ENCODE data around the gene GNAZ. TPM values are rescaled to one million over a fixed set of nuclear protein-coding genes. Genes with fewer than 3 reads are reported as not detected.

GNAZ gene
- total RNA-seq, 1 experiment from 2014 or later = 11.1 TPM

DNA sequence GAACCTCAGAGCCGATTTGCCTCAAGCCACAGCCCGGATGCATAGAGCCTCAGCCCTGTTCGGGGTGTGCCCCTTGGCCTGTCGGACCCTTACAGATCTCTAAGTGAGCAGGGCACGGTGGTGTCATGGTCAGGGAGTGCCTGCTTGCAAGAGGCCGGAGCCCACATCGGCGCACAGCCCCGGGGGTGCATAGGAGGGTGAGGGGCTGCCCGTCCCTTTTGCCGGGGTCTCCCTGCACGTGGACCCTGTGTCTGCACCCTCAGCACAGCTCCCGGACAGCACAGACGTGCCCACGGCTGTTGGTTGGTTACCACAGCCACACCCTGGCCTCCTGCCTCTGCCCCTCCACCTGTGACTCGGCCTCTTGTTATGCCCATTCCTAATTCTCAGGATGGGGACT is 81.5 kb downstream of the GNAZ start:
- no peak overlapping the region for H3K4me3 ChIP-seq (replicated peaks in 1 of 2; ENCODE audit: low read depth in 1 of 2, low read length in 2 of 2)
- ChIA-PET POLR2A (no interaction called here), CTCF (no interaction called here), RAD21 (ENCODE audit: low non-redundant PET in 1 of 2, low total read pairs in 2 of 2, uncharacterized antibody in 2 of 2, unreplicated experiment in 2 of 2) (no interaction called here)
- no peak overlapping the region for H2AFZ ChIP-seq (ENCODE audit: low read depth, low read length, poor library complexity, severe bottlenecking)
- DNase-seq (ENCODE audit: low read depth, low spot score) = no peak
- no peak for TF ChIP-seq SRF (IDR thresholded peaks at IDR 0.05; ENCODE audit: low read depth)
- TF ChIP-seq YY1 (IDR thresholded peaks at IDR 0.05; ENCODE audit: extremely low read depth, insufficient replicate concordance, low read depth, low read length) = no peak
- TF ChIP-seq, protein P1, sequence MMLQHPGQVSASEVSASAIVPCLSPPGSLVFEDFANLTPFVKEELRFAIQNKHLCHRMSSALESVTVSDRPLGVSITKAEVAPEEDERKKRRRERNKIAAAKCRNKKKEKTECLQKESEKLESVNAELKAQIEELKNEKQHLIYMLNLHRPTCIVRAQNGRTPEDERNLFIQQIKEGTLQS (IDR thresholded peaks at IDR 0.05) = no peak
- TF ChIP-seq JUND (IDR thresholded peaks at IDR 0.05) = no peak
- TF ChIP-seq EZH2phosphoT487 (IDR thresholded peaks at IDR 0.05; ENCODE audit: borderline replicate concordance) = no peak
- TF ChIP-seq SIN3A (IDR thresholded peaks at IDR 0.05; ENCODE audit: low read depth) = no peak
- no peak for TF ChIP-seq CBX3 (IDR thresholded peaks at IDR 0.05; ENCODE audit: low read depth)
- no peak for TF ChIP-seq EZH2 (IDR thresholded peaks at IDR 0.05)
- no peak for TF ChIP-seq POLR2AphosphoS5 (IDR thresholded peaks at IDR 0.05; ENCODE audit: low read depth, low read length)
- TF ChIP-seq SP1 (IDR thresholded peaks at IDR 0.05; ENCODE audit: low read depth) = no peak
- no peak for TF ChIP-seq EGR1 (IDR thresholded peaks at IDR 0.05; ENCODE audit: low read depth)
- no peak for TF ChIP-seq POLR2A (IDR thresholded peaks at IDR 0.05; ENCODE audit: borderline replicate concordance, extremely low read depth, insufficient read depth, insufficient read length)
- no peaks in the 10 kb centered on the region for H4K20me1 ChIP-seq (ENCODE audit: insufficient read depth)
- no TSS peak for BruUV-seq (replicated peaks)
- H3K4me1 ChIP-seq (ENCODE audit: control insufficient read depth in 1 of 2, insufficient read depth in 2 of 2, low read length in 2 of 2) = peaks cover 4 to 13% of the 10 kb centered on the region in 2 experiments; a peak in 3 of 4 replicates
- H3K4me2 ChIP-seq (ENCODE audit: low read length) = peak overlapping the region; percentile 9; the same call in 1 of the 2 replicates
- ATAC-seq = peak; percentile 48
- H3K27me3 ChIP-seq (ENCODE audit: insufficient read depth, low read length) = no peaks in the 10 kb centered on the region
- H3K36me3 ChIP-seq (ENCODE audit: control insufficient read depth in 1 of 2, insufficient read depth in 2 of 2, low read length in 2 of 2) = no peaks in the 10 kb centered on the region
- H3K79me2 ChIP-seq (ENCODE audit: insufficient read depth, low read length) = no peaks in the 10 kb centered on the region
- H3K9ac ChIP-seq (ENCODE audit: low read length) = no peak overlapping the region
- intact Hi-C loops (cut with micrococcal nuclease) = no loop called here
- H3K9me2 ChIP-seq (ENCODE audit: insufficient read depth) = no peaks in the 10 kb centered on the region
- no peak overlapping the region for H3K27ac ChIP-seq (ENCODE audit: low read depth, low read length)
- H3K9me3 ChIP-seq (ENCODE audit: control insufficient read depth in 1 of 2, insufficient read depth in 1 of 2, low read depth in 1 of 2, low read length in 2 of 2) = no peaks in the 10 kb centered on the region

Measured in HCT116 (cell line).